Measurements from ENCODE around the gene KLHL29.

DNA sequence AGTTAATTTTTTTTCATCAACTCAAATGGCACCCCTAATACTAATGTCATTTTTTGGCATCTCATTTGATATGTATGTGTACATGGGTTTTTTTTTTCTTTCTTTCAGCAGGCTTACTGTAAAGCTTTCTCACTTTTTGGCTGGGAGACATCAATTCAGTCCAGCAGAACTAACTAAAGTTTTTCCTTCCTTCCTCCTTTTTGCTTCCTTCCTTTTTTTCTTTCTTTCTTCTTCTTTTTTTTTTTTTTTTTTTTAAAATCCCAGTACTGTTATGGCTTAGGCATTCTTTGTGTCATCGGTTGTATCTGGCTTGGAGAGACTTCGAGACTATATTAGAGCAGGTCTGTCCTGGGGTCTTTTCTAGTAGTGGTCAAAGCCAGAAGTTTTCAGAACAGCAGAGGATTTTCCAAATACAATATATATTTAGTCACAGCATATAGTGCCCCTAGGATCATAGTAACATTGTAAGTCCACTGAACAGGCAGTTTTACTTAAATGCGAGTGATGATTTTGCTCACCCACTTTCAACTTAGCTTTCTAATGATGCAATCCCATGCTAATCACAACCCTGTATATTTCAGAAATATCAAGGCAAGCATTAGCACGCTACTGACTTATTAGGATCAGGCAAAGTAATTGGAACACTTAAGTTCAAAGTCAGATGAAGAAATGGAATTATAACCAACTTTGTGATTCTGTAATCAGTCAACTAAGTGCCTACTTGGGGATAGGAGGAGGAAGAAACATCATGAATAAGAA, 4.0 kb downstream of the KLHL29 start:
- TF ChIP-seq CTCF (IDR thresholded peaks at IDR 0.05), result no peak
- no peak for TF ChIP-seq EZH2 (IDR thresholded peaks at IDR 0.05; ENCODE audit: borderline replicate concordance, insufficient read depth, low read depth, low read length, poor library complexity, severe bottlenecking)

Measured in B cell (primary cell).